Measurements from ENCODE around the gene SNX4.

The SNX4 gene

DNA sequence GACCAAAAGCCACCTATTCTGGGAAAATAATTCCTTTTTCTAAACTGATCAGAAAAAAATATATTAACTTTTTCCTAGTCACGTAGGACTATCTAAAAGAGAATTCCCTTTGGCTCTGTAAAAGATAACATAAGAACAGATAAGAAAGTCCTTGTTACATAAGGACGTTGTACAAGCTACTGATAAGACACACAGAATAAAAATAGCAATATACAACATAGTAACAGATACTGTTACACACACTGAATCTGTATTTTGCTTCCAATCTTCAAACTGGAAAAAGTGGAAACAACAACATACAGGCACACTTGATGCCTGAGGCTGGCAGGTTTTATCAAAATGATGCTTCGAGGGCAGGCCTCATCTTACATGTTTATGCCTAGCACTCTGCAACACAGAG, 59.8 kb downstream of the SNX4 start:
- TF ChIP-seq, protein P1, sequence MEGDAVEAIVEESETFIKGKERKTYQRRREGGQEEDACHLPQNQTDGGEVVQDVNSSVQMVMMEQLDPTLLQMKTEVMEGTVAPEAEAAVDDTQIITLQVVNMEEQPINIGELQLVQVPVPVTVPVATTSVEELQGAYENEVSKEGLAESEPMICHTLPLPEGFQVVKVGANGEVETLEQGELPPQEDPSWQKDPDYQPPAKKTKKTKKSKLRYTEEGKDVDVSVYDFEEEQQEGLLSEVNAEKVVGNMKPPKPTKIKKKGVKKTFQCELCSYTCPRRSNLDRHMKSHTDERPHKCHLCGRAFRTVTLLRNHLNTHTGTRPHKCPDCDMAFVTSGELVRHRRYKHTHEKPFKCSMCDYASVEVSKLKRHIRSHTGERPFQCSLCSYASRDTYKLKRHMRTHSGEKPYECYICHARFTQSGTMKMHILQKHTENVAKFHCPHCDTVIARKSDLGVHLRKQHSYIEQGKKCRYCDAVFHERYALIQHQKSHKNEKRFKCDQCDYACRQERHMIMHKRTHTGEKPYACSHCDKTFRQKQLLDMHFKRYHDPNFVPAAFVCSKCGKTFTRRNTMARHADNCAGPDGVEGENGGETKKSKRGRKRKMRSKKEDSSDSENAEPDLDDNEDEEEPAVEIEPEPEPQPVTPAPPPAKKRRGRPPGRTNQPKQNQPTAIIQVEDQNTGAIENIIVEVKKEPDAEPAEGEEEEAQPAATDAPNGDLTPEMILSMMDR (IDR thresholded peaks at IDR 0.05): no peak

- TF ChIP-seq, protein P1 (IDR thresholded peaks at IDR 0.05): no peak
Observed at GRCh38 chr3:125443923-125444322, 76.1 kb downstream of the SNX4 start.

DNA sequence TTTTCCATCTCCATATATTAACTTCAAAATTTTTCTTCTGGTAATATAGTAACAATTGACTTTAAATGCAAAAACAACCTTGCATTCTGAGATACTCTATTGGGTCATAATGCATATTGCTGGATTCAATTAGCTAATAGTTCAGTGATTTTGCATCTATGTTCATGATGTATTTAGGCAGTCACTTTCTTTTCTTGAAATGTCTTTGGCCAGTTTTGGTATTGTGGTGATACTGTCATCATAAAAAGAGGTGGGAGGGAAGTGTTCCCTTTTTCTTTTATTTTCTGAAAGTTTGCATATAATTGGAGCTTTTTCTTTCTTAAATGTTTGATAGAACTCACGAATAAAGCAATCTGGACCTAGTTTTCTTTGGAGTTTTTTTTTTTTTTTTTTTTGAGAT, 77.5 kb downstream of the SNX4 start:
- TF ChIP-seq, protein P1 (IDR thresholded peaks at IDR 0.05): no peak

- TF ChIP-seq, protein P1 (IDR thresholded peaks at IDR 0.05): no peak
Observed at GRCh38 chr3:125440970-125441369, 79.0 kb downstream of the SNX4 start.

- TF ChIP-seq, protein P1 (IDR thresholded peaks at IDR 0.05): no peak
Observed at GRCh38 chr3:125440559-125440955, 79.4 kb downstream of the SNX4 start.

GRCh38 chr3:125437631-125438435, 82.2 kb downstream of the SNX4 start:
- TF ChIP-seq, protein P1 (IDR thresholded peaks at IDR 0.05): peak; percentile 92

DNA sequence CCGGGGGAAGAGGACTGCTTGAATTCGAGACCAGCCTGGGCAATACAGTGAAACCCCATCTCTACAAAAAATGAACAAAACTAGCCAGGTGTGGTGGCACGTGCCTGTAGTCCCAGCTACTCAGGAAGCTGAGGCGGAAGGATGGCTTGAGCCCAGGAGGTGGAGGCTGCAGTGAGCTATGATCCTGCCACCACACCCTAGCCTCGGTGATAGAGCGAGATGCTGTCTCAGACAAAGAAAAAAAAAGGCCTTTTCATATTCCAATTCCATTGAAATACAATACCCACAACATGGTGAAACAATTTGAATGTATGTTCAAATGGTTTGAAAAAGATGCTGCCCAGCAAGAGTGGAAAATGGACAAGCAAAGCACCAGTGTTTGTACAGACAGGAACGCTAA, 83.1 kb downstream of the SNX4 start:
- TF ChIP-seq, protein P1 (IDR thresholded peaks at IDR 0.05): no peak
